Effector memory CD4-positive, alpha-beta T cell (primary cell): ENCODE data around the gene KLHL42.
A peak's percentile ranks its signal among the peaks of the same experiment; 100 is the strongest.
"Not testable (repeated sequence)": the region's sequence is repeated elsewhere in the genome, so short reads cannot be mapped to it uniquely, and the experiment has no call there.

Experiments used
- DNase-seq, 3 donors: peaks; one replicate each; pipeline ENCODE4 v3.0.0-alpha.2; 2020
- H3K27ac ChIP-seq: 2 replicates; pipeline ENCODE4 v1.7.0; 2013; ENCODE audit warnings: mild to moderate bottlenecking, low read length, moderate library complexity; ENCODE audit not compliant: insufficient read depth, poor library complexity, severe bottlenecking
- H3K27me3 ChIP-seq: replicated peaks from 2 replicates; pipeline ENCODE4 v1.7.0; 2013; ENCODE audit warnings: mild to moderate bottlenecking, low read length; ENCODE audit not compliant: insufficient read depth, control insufficient read depth, poor library complexity, severe bottlenecking
- H3K36me3 ChIP-seq: 2 replicates; pipeline ENCODE4 v1.7.0; 2013; ENCODE audit warnings: mild to moderate bottlenecking, low read length, moderate library complexity; ENCODE audit not compliant: control insufficient read depth, insufficient read depth
- H3K4me1 ChIP-seq: 2 replicates; pipeline ENCODE4 v1.7.0; 2013; ENCODE audit warnings: low read length, mild to moderate bottlenecking; ENCODE audit not compliant: control insufficient read depth, insufficient read depth, poor library complexity, severe bottlenecking
- H3K4me3 ChIP-seq: 2 replicates; pipeline ENCODE4 v1.7.0; 2013; ENCODE audit warnings: low read length, low read depth, mild to moderate bottlenecking; ENCODE audit not compliant: insufficient read depth, poor library complexity, severe bottlenecking
- H3K9me3 ChIP-seq: 2 replicates; pipeline ENCODE4 v1.7.0; 2013; ENCODE audit warnings: mild to moderate bottlenecking, low read length, moderate library complexity; ENCODE audit not compliant: control insufficient read depth
- total RNA-seq, 3 donors: gene quantifications; one replicate each; lab custom pipeline; 2026; lab: John Stamatoyannopoulos, UW

KLHL42 gene
- total RNA-seq = 23.2 to 37.0 (median 33.9) reads per million in 3 donors

DNA sequence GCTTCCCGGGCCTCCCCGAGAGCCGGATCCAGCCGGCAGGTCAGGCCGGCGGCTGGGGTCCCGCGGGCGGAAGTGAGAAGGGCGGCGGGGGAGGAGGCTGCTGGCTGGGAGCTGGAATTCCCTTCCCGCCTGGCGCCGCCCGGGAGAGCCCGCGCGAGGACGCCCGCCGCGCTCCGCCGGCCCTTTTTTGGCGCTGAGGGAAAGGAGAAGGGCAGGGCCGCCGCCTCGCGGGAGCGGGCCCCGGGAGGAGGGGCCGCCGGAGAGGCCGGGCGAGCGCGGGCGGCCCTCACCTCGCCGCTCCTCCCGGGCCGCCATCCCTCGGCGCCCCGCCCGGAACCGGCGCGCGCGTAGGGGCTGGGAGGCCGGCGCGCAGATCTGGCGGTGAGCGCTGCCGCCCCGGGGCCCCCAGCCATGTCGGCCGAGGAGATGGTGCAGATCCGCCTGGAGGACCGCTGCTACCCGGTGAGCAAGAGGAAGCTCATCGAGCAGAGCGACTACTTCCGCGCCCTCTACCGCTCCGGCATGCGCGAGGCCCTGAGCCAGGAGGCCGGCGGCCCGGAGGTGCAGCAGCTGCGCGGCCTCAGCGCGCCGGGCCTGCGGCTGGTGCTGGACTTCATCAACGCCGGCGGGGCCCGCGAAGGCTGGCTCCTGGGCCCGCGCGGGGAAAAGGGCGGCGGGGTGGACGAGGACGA is at the start of gene KLHL42, which contains the start of gene MANSC4:
TSS of gene KLHL42 (plus strand) at position 314 of the 692 bp plus-strand sequence. CDS start at position 412, 98 bp downstream.
TSS of gene MANSC4 (minus strand) at position 317 of the 692 bp plus-strand sequence. CDS start 8,960 bp downstream, outside the sequence.
- Histone ChIP-seq H3K4me1 (peaks cover 17% of the 10 kb centered on the region), H3K27me3 (no peaks in the 10 kb centered on the region), H3K36me3 (no peaks in the 10 kb centered on the region), H3K9me3 (no peaks in the 10 kb centered on the region), H3K27ac (peak within 1 kb of the TSS; percentile 63), H3K4me3 (peak within 1 kb of the TSS; percentile 78)
- DNase-seq = peak; percentile 35 to 46 (median 42)

GRCh38 chr12:27732281-27732680 is 47.8 kb upstream of the KLHL42 start:
- Histone ChIP-seq H3K4me3 (no peak overlapping the region), H3K36me3 (peaks cover 26% of the 10 kb centered on the region), H3K27ac (no peak overlapping the region), H3K9me3 (no peaks in the 10 kb centered on the region), H3K27me3 (no peaks in the 10 kb centered on the region), H3K4me1 (no peaks in the 10 kb centered on the region)
- no peak for DNase-seq

DNA sequence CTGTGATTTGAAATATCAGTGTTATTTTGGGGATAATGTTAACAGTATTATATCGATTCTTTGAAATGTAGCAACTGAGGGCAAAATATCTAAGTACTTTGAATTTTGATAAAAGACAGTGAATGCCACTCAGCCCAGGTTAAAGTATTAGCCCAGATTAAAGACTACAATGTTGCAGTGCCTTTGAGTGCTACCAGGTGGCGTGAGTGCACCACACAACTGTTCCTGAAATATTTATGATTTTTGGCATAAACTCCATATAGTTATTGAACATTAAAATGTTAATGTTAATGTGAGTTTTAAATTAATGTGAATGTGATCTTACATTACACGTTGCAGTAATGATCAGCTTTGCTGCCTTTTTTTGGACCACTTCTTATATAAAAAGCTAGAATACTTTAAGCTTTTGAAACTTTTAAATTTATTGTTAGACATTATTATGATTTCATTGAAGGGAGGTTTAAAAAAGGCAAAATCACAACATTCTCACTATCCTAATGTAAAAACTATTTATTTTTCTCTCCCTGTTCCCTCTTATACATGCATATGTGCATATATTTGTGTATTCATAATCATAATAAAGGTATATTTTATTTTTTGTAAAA is 46.9 kb upstream of the KLHL42 start:
- Histone ChIP-seq H3K36me3 (peaks cover 34% of the 10 kb centered on the region), H3K4me1 (no peaks in the 10 kb centered on the region), H3K9me3 (no peaks in the 10 kb centered on the region), H3K27ac (no peak overlapping the region), H3K27me3 (no peaks in the 10 kb centered on the region), H3K4me3 (no peak overlapping the region)
- DNase-seq = peak in 1 of 3 donors; percentile 8

DNA sequence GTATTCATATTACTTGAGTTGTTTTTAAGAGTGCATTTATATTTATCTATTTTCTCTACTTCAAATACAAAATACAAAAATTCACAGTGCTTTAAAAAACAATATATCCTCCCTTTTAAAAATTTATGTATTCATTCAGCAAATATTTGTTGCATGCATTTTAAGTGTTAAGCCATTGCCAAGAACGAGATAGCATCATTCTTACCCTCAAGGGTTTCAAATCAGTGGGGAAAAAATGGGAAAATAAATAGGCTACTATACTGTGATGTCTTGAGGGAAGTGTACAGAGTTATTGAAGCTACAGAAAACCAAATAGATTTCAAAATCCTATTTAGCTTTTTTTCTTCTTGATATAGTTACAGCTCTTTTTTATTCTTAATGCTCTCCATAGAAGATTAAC is 46.2 kb upstream of the KLHL42 start:
- H3K27me3 ChIP-seq = no peaks in the 10 kb centered on the region
- H3K4me3 ChIP-seq = no peak overlapping the region
- no peak for DNase-seq
- H3K9me3 ChIP-seq = no peaks in the 10 kb centered on the region
- no peak overlapping the region for H3K27ac ChIP-seq
- no peaks in the 10 kb centered on the region for H3K4me1 ChIP-seq
- H3K36me3 ChIP-seq = peaks cover 30% of the 10 kb centered on the region

DNA sequence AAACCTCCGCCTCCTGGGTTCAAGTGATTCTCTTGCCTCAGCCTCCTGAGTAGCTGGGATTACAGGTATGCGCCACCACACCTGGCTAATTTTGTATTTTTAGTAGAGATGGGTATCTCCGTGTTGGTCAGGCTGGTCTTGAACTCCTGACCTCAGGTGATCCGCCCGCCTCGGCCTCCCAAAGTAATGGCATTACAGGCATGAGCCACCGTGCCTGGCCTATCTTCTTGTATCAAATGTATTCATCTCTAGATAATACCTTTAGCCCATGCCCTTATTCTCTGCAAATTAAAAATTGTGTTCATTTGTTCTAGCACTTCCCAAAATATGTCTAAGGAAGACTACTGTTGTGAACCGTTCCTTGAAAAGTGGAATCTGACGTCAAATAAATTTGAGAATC is 45.7 kb upstream of the KLHL42 start:
- H3K4me1 ChIP-seq, H3K9me3 ChIP-seq, H3K27me3 ChIP-seq, H3K27ac ChIP-seq, DNase-seq, H3K4me3 ChIP-seq: not testable (repeated sequence)
- peaks cover 35% of the 10 kb centered on the region for H3K36me3 ChIP-seq

DNA sequence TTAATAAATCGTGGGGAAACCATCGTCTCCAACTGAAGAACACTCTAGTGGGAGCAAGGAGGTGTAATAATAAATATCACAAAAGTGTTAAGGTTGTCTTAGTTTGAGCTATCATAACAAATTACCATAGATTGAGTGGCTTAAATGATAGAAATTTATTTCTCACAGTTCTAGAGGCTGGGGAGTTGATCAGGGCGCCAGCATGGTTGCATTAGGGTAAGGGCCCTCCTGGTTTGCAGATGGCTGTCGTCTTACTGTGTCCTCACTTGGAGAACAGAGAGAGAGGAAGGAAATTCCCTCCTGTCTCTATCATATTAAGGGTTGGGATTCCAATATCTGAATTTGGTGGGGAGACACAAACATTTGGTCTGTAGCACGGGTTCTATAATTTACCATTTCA is 36.4 kb upstream of the KLHL42 start:
- H3K27me3 ChIP-seq = no peaks in the 10 kb centered on the region
- H3K9me3 ChIP-seq = no peaks in the 10 kb centered on the region
- peaks cover 41% of the 10 kb centered on the region for H3K36me3 ChIP-seq
- H3K4me1 ChIP-seq = no peaks in the 10 kb centered on the region
- DNase-seq = no peak
- H3K27ac ChIP-seq = no peak overlapping the region
- no peak overlapping the region for H3K4me3 ChIP-seq

DNA sequence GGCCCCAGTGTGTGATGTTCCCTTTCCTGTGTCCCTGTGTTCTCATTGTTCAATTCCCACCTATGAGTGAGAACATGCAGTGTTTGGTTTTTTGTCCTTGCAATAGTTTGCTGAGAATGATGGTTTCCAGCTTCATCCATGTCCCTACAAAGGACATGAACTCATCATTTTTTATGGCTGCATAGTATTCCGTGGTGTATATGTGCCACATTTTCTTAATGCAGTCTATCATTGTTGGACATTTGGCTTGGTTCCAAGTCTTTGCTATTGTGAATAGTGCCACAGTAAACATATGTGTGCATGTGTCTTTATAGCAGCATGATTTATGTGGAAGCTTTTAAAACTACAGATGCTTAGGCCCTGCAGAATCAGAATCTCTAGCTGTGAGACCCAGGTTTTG is 34.3 kb upstream of the KLHL42 start:
- H3K4me3 ChIP-seq, H3K4me1 ChIP-seq, H3K27me3 ChIP-seq, DNase-seq, H3K27ac ChIP-seq, H3K9me3 ChIP-seq: not testable (repeated sequence)
- H3K36me3 ChIP-seq = peaks cover 22% of the 10 kb centered on the region

- Histone ChIP-seq H3K27me3 (no peaks in the 10 kb centered on the region), H3K9me3 (no peaks in the 10 kb centered on the region), H3K4me1 (no peaks in the 10 kb centered on the region), H3K27ac (no peak overlapping the region), H3K36me3 (peaks cover 16% of the 10 kb centered on the region), H3K4me3 (no peak overlapping the region)
- no peak for DNase-seq
These were observed 32.8 kb upstream of the KLHL42 start for GRCh38 chr12:27747111-27747820.

DNA sequence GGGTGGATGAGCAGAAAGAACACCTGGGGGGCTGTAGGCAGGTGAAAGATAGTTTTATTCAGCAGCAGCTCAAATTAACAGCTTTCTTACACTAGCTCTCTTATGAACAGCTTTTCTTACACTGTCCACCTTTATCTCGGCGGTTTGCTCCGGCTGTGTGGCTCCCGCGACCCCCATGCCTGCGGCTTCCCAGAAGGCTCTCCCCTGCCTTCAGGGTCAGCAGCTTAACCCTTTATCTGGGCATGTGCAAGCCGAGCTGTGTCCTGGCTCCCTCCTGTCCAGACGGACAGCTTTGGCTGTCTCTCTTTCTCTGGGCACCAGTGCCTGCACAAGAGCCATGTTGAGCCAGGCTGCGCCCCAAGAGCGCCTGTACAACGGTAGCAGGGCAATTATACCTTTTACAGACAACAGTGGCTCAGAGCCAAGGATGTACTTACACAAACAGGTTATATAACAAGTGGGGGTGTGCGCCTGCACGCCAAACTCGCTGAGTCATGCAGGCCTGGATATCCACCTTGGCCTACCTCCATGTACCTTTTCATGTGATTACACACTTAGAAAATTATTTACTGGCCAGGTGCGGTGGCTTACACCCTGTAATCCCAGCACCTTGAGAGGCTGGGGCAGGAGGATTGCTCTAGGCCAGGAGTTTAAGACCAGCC is 28.5 kb upstream of the KLHL42 start:
- Histone ChIP-seq H3K27ac (no peak overlapping the region), H3K27me3 (no peaks in the 10 kb centered on the region), H3K4me1 (no peaks in the 10 kb centered on the region), H3K36me3 (peaks cover 12% of the 10 kb centered on the region), H3K9me3 (no peaks in the 10 kb centered on the region), H3K4me3 (no peak overlapping the region)
- no peak for DNase-seq
